Pancreas (tissue), 10 donors: ENCODE results near the gene UFD1. TPM values are rescaled to one million over a fixed set of nuclear protein-coding genes. Genes with fewer than 3 reads are reported as not detected.

ENCODE experiments used
- ATAC-seq, 4 donors: fragments of 200-7000 bp; cut with Tn5 transposase; one replicate each; pipeline versions ENCODE4 v1.8.0 to v1.9.1; 2020; ENCODE audit warnings: mild to moderate bottlenecking in 4 of 4, moderate library complexity in 4 of 4
- DNase-seq, 6 donors: peaks; one replicate each; pipeline ENCODE4 v3.0.0-alpha.2; 2020
- FAIRE-seq: peaks from 2 replicates; lab custom pipeline; 2012; peaks lifted over from hg19 to GRCh38; lab: Jason Lieb, UNC
- H3K27ac ChIP-seq, 4 donors: fragments of 200-600 bp; sonication (generic); 1 replicate in 3 of 4; 2 replicates in 1 of 4; pipeline versions ENCODE4 v1.5.0 to v1.8.0; 2020
- H3K27me3 ChIP-seq, 4 donors: fragments of 200-600 bp; one replicate each; pipeline ENCODE4 v1.8.0; 2021
- H3K36me3 ChIP-seq, 3 donors: fragments of 200-600 bp; sonication (generic) in 1 of 3; one replicate each; pipeline versions ENCODE4 v1.5.0 to v1.8.0; 2020 to 2021
- H3K4me1 ChIP-seq, 3 donors: fragments of 200-600 bp; one replicate each; pipeline ENCODE4 v1.8.0; 2021
- H3K4me3 ChIP-seq, 4 donors: fragments of 200-600 bp; sonication (generic) in 2 of 4; one replicate each; pipeline versions ENCODE4 v1.5.0 to v1.8.0; 2020 to 2021
- H3K9me3 ChIP-seq, 4 donors: fragments of 200-600 bp; one replicate each; pipeline ENCODE4 v1.8.0; 2021
- CTCF ChIP-seq, 4 donors: fragments of 200-600 bp; sonication (generic) in 3 of 4; IDR thresholded peaks; one replicate each; pipeline versions ENCODE4 v1.5.0 to v1.8.0; 2021; ENCODE audit warnings: antibody characterized with exemption in 4 of 4
- WGBS, 2 donors: extraction: QIAGEN DNeasy Blood & Tissue Kit; methylation state at CpG; one replicate each; pipeline ENCODE4 v1.1.7; 2013; 5-methylcytosine and 5-hydroxymethylcytosine counted together
- intact Hi-C, 3 donors: fragments of 100-400 bp; cut with DNase I; formaldehyde crosslinking; loops; one replicate each; pipeline versions ENCODE4 v1.11.1 to v1.14.2; 2022
- polyA plus RNA-seq, 2 donors: library from polyadenylated mRNA; stranded (reverse); fragments of 200-250 nt; gene quantifications; one replicate each; pipeline ENCODE4 v1.2.3, GENCODE V29; 2013
- total RNA-seq, 6 donors: library from RNA; stranded (reverse); fragmentation: NEBNext Ultra II Directional in 4 of 6; extraction: Animal tissue kit (Norgen Biotek cat#: 25700) in 4 of 6; gene quantifications; one replicate each; pipeline versions ENCODE4 v1.2.1 to v1.2.4, GENCODE V29; 2021 to 2023
- donor health status: healthy with polysubstance abuse.
- donor health status: DM: no; HTN: no; CAD: no; lungs with moderate emphysema.
- donor health status: DM: no; HTN: no; CAD: no.
- donor health status: control.
- donor health status: control.
- donor health status: Bipolar disorder and iron deficiency.
- donor health status: DM: yes; HTN: yes; CAD: no.
- donor health status: DM: no; HTN: no; CAD: no.
- donor health status: DM: no; HTN: no; CAD: no.
- donor health status: DM: yes; HTN: yes; CAD: no.

Gene UFD1
- total and polyA plus RNA-seq, 8 donors, result 14.2 to 37.9 (median 23.5) TPM

- H3K27me3 ChIP-seq, result no peaks in the 10 kb centered on the region
- H3K36me3 ChIP-seq, result no peaks in the 10 kb centered on the region
- no peak for TF ChIP-seq CTCF (IDR thresholded peaks at IDR 0.05)
- DNase-seq, result no peak
- H3K4me3 ChIP-seq, result no peak overlapping the region
- ATAC-seq, result no peak
- no peaks in the 10 kb centered on the region for H3K9me3 ChIP-seq
- 87 to 90% methylated on average over 3 of the region's 3 CpGs for WGBS, 2 donors
- no peak for FAIRE-seq
- intact Hi-C loops, result no loop called here
- no peak overlapping the region for H3K27ac ChIP-seq
- no peaks in the 10 kb centered on the region for H3K4me1 ChIP-seq
Observed at GRCh38 chr22:19498866-19499190, 19.8 kb upstream of the UFD1 start.

- WGBS, 2 donors, result 94 to 95% methylated on average over 7 of the region's 7 CpGs
- Histone ChIP-seq H3K27me3 (no peaks in the 10 kb centered on the region), H3K4me3 (no peak overlapping the region), H3K27ac (no peak overlapping the region), H3K36me3 (no peaks in the 10 kb centered on the region), H3K4me1 (no peaks in the 10 kb centered on the region), H3K9me3 (no peaks in the 10 kb centered on the region)
- no peak for TF ChIP-seq CTCF (IDR thresholded peaks at IDR 0.05)
- DNase-seq (no peak), FAIRE-seq (no peak), ATAC-seq (no peak)
- intact Hi-C loops, result no loop called here
Observed at GRCh38 chr22:19498154-19498865, 19.3 kb upstream of the UFD1 start.

GRCh38 chr22:19497245-19497644, 18.3 kb upstream of the UFD1 start:
- Histone ChIP-seq H3K36me3 (no peaks in the 10 kb centered on the region), H3K27ac (no peak overlapping the region), H3K4me1 (no peaks in the 10 kb centered on the region), H3K4me3 (no peak overlapping the region), H3K27me3 (no peaks in the 10 kb centered on the region), H3K9me3 (no peaks in the 10 kb centered on the region)
- intact Hi-C loops, result no loop called here
- FAIRE-seq (no peak), ATAC-seq (peak in 2 of 4 donors; percentile 31 to 32), DNase-seq (no peak)
- 69 to 71% methylated on average over 3 of the region's 3 CpGs for WGBS, 2 donors
- TF ChIP-seq CTCF (IDR thresholded peaks at IDR 0.05), result no peak

GRCh38 chr22:19496324-19496630, 17.3 kb upstream of the UFD1 start:
- Histone ChIP-seq H3K4me1 (no peaks in the 10 kb centered on the region), H3K4me3 (no peak overlapping the region), H3K27ac (no peak overlapping the region), H3K36me3 (no peaks in the 10 kb centered on the region), H3K27me3 (no peaks in the 10 kb centered on the region), H3K9me3 (no peaks in the 10 kb centered on the region)
- FAIRE-seq (no peak), DNase-seq (no peak), ATAC-seq (no peak)
- intact Hi-C loops, result no loop called here
- TF ChIP-seq CTCF (IDR thresholded peaks at IDR 0.05), result no peak
- 90 to 94% methylated on average over 3 of the region's 3 CpGs for WGBS, 2 donors

- H3K4me1 ChIP-seq, result no peaks in the 10 kb centered on the region
- TF ChIP-seq CTCF (IDR thresholded peaks at IDR 0.05), result no peak
- H3K27me3 ChIP-seq, result no peaks in the 10 kb centered on the region
- FAIRE-seq, result no peak
- H3K27ac ChIP-seq, result no peak overlapping the region
- H3K36me3 ChIP-seq, result no peaks in the 10 kb centered on the region
- no peak for ATAC-seq
- no peak overlapping the region for H3K4me3 ChIP-seq
- DNase-seq, result no peak
- WGBS, 2 donors, result 63 to 68% methylated on average over 5 of the region's 5 CpGs
- H3K9me3 ChIP-seq, result no peaks in the 10 kb centered on the region
- intact Hi-C loops, result no loop called here
Observed at GRCh38 chr22:19495562-19496323, 16.8 kb upstream of the UFD1 start.
